BJ (cell line): Measurements from ENCODE around the gene KLHL29. TPM values are rescaled to one million over a fixed set of nuclear protein-coding genes. Genes with fewer than 3 reads are reported as not detected.
A peak's percentile ranks its signal among the peaks of the same experiment; 100 is the strongest.

Experiments used
- CTCF ChIA-PET: fragments of 350-600 bp; formaldehyde crosslinking; extraction: SDS; loops from one replicate; lab custom pipeline; 2021; ENCODE audit warnings: antibody characterized with exemption, inconsistent platforms; lab: Yijun Ruan, JAX
- POLR2A ChIA-PET: fragments of 300-600 bp; sonication (Branson Sonifier 250); formaldehyde crosslinking; extraction: SDS; loops from one replicate; lab custom pipeline; 2021; ENCODE audit warnings: antibody characterized with exemption; lab: Charles Lee
- DNase-seq: peaks from one replicate; pipeline ENCODE4 v3.0.0-alpha.2; 2011; ENCODE audit warnings: low read depth
- H3K27me3 ChIP-seq: 2 replicates; pipeline ENCODE4 v1.6.0; 2011; ENCODE audit warnings: low read length; ENCODE audit not compliant: control insufficient read depth, insufficient read depth
- H3K36me3 ChIP-seq: 2 replicates; pipeline ENCODE4 v1.5.1; 2011; ENCODE audit warnings: low read length; ENCODE audit not compliant: control insufficient read depth, insufficient read depth
- H3K4me3 ChIP-seq: 2 replicates; pipeline ENCODE4 v1.5.1; 2011; ENCODE audit warnings: low read depth, mild to moderate bottlenecking, control low read depth, low read length
- CTCF ChIP-seq: IDR thresholded peaks from 2 replicates; pipeline ENCODE4 v1.5.1; 2011; ENCODE audit warnings: low read depth, mild to moderate bottlenecking, control low read depth, inconsistent platforms, low read length, moderate library complexity; ENCODE audit not compliant: insufficient read depth
- polyA plus RNA-seq: library from polyadenylated mRNA; depleted of rRNA; stranded (reverse); fragments of >200 nt; gene quantifications from 2 replicates; pipeline ENCODE4 v1.2.3, GENCODE V29; 2011

Gene KLHL29
- polyA plus RNA-seq, 1 experiment = 10.0 TPM

- CTCF ChIA-PET = interaction anchor here (1.4 kb wide), 1 partner anchor 49 kb away, joined by 4 read pairs; no protein-coding TSS in a partner anchor
- H3K36me3 ChIP-seq = no peaks in the 10 kb centered on the region
- TF ChIP-seq CTCF = no peak
- H3K4me3 ChIP-seq = no peak overlapping the region
- no peaks in the 10 kb centered on the region for H3K27me3 ChIP-seq
- DNase-seq = peak; percentile 92
- POLR2A ChIA-PET = interaction anchor here (0.5 to 0.6 kb wide), 2 partner anchors 143 to 413 kb away, joined by 7 to 9 read pairs; no protein-coding TSS in a partner anchor
Measured at GRCh38 chr2:23411752-23412431, 26.9 kb downstream of the KLHL29 start.

- no peak for DNase-seq
- CTCF ChIA-PET = interaction anchor here (1.4 kb wide), 1 partner anchor 48 kb away, joined by 4 read pairs; no protein-coding TSS in a partner anchor
- H3K27me3 ChIP-seq = no peaks in the 10 kb centered on the region
- POLR2A ChIA-PET = interaction anchor here (0.6 kb wide), 1 partner anchor 143 kb away, joined by 7 read pairs; no protein-coding TSS in a partner anchor
- no peak for TF ChIP-seq CTCF
- H3K36me3 ChIP-seq = no peaks in the 10 kb centered on the region
- H3K4me3 ChIP-seq = no peak overlapping the region
Measured at GRCh38 chr2:23412556-23413155, 27.7 kb downstream of the KLHL29 start.

- DNase-seq = no peak
- Histone ChIP-seq H3K27me3 (no peaks in the 10 kb centered on the region), H3K4me3 (no peak overlapping the region), H3K36me3 (no peaks in the 10 kb centered on the region)
- POLR2A ChIA-PET = no interaction called here
- no peak for TF ChIP-seq CTCF
- CTCF ChIA-PET = interaction anchor here (1.4 kb wide), 1 partner anchor 47 kb away, joined by 4 read pairs; no protein-coding TSS in a partner anchor
Measured at GRCh38 chr2:23413641-23414040, 28.7 kb downstream of the KLHL29 start.

GRCh38 chr2:23414106-23414505 is 29.1 kb downstream of the KLHL29 start:
- ChIA-PET POLR2A (no interaction called here), CTCF (no interaction called here)
- TF ChIP-seq CTCF = no peak
- H3K36me3 ChIP-seq = no peaks in the 10 kb centered on the region
- no peak overlapping the region for H3K4me3 ChIP-seq
- H3K27me3 ChIP-seq = no peaks in the 10 kb centered on the region
- DNase-seq = no peak

GRCh38 chr2:23414871-23415270 is 29.9 kb downstream of the KLHL29 start:
- DNase-seq = no peak
- CTCF ChIA-PET = interaction anchor here (0.6 kb wide), 1 partner anchor 10 kb away, joined by 3 read pairs; no protein-coding TSS in a partner anchor
- no peaks in the 10 kb centered on the region for H3K36me3 ChIP-seq
- POLR2A ChIA-PET = no interaction called here
- peak; percentile 34; the same call in 1 of the 2 replicates for TF ChIP-seq CTCF
- no peak overlapping the region for H3K4me3 ChIP-seq
- no peaks in the 10 kb centered on the region for H3K27me3 ChIP-seq
